GM19035 (cell line): Measurements from ENCODE around the gene PRDM15.

Experiments used
- ATAC-seq: cut with Tn5 transposase; IDR thresholded peaks from one replicate; pipeline ENCODE4 v1.9.1; 2021; ENCODE audit not compliant: unreplicated experiment

The PRDM15 gene

DNA sequence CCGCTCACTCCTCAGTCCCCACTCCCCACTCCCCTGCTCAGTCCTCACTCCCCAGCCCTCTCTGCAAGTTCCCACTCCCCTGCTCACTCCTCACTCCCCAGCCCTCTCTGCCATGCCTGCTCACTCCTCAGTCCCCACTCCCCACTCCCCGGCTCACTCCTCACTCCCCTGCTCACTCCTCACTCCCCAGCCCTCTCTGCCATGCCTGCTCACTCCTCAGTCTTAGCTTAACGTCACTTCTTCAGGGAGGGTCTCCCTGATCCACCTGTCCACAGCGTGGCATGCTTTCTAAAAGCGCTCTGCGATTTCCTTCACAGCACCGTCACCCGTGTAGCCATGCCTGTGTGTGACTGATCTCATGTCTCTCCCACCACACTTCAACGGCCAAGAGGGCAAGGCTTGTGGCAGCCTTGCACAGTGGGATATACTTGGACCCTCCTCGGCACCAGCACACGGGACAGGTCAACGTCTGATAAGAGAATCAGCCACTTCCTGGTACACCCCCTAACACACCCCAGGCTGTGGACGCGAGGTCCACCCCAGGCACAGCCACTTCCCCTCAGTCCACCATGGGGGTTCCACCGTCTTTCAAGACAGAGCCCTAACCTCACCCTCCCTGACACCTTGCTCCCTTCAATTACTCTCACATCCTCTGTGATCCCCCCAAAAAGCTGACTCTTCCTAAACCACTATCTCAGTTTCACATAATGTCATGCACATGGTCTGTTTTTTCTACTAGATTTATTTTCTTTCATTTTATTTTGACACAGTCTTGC is 14.0 kb downstream of the PRDM15 start:
- peak; percentile 42 for ATAC-seq

DNA sequence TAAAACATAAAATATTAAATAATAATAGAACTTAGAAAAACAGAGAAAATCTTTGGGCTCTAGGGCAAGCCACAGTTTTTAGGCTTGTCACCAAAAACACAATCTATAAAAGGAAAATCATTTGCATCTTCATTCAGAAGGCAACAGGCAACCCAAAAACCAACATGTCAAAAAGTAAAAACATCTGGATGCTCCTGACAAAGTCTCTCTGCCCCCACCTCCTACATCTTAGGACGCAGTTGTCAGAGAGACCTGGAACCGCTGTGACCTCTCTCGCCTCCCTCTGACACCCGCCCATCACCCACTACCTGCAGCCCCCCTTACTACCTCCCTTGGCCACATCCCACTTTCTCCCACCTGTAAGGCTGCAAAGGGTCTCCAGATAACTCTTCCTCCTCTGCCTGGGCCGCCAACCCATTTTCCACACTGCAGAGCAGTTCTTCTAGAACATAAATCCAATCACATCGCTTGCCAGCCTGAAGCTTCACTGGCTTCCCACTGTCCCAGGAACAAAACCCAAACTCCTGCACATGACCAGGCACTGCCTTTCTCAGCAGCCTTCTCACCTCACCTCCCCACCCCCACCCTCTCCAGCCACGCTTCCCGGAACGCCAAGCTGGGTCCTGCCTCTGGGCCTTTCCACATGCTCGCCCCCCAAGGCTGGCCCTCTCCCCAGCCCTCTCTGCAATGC is 14.7 kb downstream of the PRDM15 start:
- ATAC-seq: no peak

DNA sequence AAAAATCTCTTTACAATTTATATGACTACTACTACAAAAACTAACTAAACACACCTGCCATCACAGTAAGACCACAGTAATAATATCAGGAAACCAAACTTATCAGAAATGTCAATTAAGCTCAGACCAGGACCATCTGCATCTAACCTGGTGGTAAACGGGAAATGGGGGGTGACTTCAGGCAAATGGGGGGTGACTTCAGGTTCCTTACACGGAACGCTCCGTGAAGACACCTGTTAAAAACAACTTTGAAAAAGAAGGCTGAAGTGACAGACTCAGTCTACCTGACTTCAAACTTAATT is 15.8 kb downstream of the PRDM15 start:
- ATAC-seq: no peak

DNA sequence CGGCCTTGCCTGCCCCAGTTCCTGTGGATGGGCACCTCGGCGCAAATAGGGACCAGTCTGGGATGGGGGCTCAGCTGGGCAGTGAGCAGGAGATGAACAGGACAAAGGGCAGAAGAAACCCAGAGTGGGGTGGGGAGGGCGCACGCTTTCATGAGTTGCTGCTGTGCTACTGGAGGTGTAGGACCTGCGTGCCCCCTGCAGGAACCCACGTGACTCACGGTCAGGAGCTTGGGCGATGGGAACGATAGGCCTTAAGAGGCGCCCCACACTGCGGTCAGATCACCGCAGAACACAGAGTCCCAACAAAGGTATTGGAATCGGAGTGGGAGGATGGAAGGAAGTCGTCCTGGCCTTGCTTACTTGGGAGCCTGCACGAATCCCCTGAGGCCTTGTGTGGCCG is 17.2 kb downstream of the PRDM15 start:
- ATAC-seq: no peak

DNA sequence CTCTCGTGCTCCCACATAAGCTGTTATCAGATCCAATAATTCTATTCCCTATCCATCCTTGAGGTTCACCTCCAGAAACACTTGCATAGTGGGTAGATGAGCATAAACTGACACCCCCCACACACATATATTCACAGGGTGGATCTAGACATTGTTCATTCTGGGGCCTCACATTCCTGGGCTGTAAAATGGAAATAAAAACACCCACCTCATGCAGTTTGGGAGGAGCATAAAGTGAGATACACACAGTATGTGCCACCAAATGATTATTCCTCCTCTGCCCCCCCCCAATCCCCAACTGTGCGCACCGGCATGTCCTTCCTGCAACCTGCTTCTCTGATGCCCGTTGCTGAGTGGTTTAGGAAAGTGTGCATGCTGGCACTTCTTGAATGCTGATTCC is 17.9 kb downstream of the PRDM15 start:
- no peak for ATAC-seq

DNA sequence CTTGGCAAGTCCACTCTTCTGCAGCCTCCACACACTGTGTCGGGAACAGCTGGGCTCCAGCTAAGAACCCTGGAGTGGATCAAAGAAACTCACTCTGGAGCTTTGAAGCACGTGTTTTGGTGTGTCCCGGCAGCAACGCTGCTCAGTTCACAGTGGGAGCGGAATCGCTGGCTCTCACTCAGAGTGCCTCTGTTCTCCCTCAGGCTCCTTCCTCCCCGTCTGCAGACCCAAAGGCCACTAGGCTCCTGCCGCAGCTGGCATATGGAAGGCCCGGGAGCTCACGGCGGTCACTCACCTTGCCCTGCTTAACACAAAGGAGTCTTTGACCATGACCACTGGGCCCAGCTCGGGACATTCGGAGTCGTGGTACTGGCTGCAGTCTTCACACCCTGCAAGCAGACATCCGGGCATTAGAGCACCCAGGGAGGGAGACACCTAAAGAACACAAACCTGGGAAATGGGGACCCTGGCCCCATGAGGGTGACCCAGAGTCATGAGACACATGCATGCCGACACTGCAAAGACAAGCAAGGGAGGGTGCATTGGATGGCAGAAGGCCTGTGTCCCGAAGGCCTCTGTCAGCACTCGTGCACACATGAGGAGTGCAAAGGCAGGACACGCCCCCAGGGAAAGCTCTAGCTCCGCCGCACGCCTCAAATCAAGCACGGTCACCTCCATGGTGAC is 19.7 kb downstream of the PRDM15 start:
- ATAC-seq: no peak

DNA sequence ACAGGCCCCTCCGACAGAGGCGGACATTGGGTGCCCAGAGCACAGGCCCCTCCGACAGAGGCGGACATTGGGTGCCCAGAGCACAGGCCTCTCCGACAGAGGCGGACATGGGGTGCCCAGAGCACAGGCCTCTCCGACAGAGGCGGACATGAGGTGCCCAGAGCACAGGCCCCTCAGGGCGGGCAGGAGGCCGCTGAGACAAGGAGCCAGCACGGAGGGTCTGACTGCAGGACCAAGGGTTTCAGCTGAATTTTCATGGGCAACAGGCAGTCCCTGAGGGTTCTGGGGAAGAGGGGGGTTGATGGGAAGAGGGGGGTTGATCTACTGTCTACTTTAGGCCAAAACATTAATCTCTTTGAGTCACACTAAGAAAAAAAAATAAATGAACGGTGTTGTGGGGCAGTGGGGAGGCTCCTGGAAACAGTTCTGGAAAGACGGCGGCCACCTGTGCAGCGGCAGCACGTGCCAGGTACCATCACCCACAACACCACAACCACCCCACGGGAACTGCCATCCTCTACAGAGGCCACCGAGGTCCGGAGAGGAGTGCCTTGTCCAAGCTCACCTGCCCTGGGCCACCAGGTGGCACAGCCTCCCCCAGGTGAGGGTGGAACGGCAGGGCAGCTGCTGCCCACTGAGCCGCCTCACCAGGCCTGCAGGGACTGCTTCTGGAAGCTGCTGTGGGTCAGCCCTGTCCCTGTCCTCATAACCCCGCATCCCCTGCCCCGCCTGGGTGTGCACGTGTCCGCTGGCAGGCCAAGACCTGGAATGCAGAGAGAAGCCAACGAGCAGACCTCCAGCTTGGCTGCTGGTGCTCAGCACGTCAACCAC is 20.5 kb downstream of the PRDM15 start:
- ATAC-seq: no peak

DNA sequence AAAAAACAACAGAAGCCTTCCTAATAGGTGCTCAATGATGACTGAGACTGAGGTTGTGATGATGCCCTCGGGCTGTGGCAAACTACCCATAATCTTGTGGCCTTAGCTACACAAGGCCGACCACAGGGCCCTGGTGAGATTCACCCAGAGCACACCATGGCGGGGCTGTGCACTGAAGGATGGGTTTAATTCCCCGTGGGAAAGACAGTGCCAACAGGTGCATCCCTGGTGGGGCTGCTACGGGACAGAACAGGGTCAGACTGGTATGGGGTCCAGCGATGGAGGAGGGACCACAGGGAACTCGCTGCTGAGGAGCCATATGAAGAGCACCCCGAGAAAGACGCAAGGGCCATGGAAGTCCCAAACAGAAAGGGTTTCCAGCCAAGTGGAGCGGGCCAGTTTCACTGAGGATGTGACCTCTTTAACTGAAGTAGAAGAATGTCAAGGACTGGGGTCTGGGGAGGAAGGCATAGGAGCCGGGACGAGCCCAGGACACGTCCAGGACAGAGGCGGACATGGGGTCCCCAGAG is 21.3 kb downstream of the PRDM15 start:
- ATAC-seq: no peak

DNA sequence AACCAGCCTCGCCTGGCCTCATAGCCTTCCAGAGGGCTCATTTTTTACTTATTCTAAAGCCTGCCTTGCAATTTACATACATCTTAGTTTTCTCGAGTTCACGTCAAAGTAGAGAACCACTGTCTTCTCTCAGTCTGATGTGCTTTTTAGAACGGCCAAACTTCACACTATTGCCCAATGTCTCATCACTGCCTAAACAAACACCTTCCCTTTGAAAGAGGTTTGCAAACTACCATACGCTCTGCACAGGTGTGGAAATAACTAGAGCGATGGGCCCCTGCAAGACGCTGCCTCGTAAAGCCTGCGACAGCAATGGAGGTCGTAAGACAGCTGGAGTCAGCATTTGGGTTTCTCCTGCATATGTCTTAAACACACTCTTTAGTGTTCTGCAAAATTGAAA is 22.6 kb downstream of the PRDM15 start:
- no peak for ATAC-seq

DNA sequence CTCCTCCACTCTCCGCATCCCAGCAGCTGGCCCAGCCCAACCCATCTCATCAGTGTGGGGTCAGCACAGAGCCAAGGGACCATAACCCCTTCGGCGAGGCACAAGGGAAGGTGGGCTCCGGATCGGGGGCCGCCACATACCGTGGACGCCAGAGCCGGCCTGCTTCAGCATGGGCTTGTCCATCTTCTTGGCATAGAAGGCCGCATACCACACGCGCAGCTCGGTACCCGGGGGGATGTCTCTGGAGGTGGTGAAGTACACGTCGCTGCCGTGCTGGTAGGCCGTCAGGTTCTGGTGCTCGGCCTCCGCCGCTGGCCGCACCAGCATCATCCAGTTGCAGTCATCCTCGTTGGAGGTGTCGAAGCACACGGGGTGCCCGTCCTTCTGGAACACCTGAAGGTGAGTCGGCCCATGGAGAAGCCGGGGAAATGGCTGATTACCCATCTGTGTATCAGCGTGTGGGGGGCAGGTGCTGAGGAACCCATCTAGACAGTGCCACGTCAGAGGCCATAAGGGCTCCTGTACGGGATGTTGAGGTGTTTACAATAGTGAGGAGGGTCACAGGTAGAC is 24.6 kb downstream of the PRDM15 start:
- no peak for ATAC-seq

DNA sequence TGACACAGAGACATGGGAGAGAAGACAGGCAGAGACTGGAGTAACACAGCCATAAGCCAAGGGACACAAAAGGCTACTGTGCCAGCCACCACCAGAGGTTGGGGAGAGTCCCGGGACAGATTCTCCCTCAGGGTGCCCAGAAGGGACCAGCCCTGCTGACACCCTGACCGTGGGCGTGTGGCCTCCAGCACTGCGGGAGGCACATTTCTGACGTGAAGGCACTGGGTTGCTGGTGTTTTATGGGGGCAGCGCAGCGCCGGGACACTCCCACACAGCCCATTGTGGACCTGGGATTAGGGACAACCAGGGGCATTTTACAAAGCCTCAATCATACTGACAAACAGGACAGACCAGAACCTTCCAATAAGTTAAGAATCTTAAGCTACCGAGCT is 26.2 kb downstream of the PRDM15 start:
- ATAC-seq: no peak

DNA sequence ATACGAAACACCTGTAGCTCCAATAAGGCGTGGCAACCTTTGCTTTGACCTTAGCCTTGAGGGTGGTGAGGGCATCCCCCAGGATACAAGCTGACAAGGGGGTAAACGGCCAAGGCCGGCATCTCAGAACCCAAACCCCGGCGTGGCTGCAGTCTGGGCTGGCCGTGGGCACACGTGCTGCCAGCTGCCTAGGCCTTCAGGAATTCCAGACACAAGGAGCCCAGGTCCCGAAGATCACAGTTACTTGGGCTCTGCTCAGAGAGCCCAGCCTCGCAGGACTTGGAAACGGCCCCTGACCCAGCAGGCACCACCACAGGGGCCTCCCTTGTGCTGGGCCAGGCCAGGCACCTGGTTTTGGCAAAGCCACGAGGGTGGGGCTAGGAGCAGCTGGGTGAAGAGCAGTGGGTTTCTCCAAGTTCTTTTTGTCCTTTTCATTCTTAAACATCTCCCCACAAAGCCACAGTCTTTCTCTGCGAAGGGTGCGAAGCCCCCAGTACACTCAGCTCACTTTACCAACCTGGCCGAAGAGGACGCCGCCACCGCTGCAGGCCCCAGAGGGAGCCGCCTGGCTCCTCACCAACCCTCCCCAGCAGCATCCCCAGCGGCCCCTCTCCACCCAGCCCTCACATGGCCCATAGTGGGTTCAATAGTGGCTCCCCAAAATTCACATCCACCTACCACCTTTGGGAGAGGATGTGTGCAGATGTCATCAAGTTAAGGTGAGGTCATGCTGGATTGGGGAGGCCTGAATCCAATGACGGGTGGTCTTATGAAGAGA is 26.8 kb downstream of the PRDM15 start:
- ATAC-seq: no peak

DNA sequence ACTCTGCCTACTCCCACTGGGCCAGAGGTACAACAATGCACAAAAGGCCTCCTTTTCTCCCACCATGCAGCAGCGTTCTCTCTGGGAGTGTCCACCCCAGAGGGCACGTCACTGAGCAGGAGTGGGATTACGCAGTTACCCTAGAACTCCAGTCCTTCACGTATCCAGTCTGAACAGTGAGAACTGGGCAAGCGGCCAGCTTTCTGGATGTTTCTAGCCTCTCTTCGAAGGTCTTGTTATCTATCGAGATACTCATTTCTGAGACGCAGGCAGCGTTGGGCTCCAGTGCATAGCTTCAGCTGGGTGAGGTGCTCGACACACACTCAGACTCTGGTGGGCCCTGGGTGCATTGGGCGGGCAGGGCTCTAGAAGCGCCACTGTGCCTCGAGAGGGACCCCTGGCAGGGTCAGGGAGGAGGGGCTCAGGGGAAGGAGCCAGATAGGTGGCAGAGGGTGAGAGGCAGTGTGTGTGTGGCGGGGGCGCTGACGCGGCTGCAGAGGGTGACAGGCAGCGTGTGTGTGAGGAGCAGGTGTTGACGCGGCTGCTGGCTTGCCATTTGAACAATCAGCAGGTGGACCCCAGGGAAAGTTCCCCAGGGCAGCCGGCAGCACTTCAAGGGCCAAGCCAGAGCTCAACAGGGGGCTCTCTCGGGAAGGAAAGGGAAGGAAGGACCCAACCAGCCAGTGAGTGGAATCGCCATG is 27.9 kb downstream of the PRDM15 start:
- no peak for ATAC-seq

DNA sequence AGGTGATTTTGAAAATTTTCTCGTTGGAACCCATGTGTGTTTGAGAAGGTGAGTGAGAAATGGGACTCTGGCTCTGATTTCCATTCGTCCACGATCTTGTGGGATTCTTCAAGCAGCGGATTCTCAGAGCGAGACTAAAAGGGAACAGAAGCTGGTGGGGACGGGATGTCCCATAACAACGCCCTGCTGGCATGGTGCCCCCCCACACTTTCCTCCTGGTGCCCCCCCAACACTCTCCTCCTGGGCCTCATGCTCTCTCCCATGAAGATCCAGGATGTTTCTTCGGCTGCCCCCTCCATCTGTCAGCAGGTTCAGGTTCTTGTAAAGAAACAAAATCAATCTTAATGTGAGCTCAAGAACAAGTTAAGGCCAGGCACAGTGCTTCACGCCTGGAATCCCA is 29.1 kb downstream of the PRDM15 start:
- ATAC-seq: no peak

DNA sequence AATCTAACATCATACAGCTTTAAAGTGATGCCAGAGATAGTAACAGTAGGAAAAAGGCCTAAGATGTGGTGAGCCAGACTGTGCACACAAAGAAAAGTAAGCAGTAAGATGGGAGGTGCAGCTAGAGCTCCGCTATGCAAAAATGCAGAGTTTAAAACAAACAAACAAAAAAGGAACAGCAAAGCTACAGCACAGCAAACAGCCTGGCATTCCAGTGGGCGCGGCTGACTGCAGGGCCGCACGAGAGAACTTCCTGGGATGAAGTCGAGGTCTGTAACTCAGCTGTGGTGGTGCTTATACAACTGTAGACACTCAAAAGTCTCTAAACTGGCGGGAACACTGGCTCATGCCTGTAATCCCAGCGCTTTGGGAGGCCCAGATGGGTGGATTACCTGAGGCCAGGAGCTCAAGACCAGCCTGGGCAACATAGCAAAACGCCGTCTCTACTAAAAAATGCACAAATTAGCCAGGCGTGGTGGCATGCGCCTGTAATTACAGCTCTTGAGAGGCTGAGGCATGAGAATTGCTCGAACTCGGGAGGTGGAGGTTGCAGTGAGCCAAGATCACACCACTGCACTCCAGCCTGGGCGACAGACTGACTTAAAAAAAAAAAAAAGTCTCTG is 30.1 kb downstream of the PRDM15 start:
- no peak for ATAC-seq

DNA sequence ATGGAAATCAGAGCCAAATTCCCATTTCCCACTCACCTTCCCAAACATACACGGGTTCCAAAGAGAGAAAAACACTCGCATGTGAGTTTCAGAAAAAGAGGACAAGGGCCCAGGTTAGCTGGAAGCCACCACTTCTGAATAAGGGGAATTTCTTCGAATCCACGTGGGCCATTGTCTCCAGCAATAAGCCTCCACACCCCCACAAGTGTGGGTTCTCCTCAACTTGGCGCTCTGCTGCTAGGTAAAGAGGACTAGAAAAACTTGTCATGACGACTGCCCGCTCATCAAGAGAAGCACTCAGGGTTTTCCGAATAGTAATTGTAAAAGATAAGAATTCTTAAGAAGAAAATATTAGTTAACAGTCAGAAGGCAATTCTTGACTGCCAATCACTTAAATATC is 30.6 kb downstream of the PRDM15 start:
- no peak for ATAC-seq

DNA sequence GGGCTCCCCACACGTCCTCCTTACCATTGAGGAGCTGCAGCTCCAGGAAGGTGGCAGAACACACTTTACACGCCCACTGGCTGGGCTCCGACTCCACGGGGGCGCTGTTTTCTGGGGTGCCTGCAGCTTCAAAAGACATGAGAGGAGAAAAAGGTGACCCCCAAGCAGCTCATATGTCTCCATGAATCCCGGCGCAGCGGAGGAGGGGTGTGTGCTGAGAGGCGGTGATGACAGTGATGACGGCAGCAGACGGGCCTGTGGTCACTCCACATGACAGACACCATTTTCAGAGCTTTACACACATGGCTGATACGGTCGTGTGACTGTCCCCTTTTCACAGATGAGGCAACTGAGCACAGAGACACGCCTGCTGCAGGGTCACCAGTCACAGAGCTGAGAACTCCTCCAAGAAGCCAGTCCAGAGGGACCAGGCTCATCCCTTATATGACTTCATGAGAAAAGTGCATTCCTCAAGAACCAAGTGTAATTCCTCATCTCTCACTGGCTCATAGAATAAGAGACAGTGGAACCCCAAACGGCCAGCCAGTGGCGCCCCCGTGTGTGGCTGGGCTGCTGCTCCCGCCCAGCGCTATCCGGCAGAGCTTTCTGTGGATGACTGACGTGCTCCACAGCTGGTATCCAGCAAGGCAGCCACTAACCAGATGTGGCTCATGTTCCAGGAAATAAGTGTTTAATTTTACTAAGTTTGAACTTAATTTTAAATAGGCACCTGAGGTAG is 31.9 kb downstream of the PRDM15 start:
- no peak for ATAC-seq

DNA sequence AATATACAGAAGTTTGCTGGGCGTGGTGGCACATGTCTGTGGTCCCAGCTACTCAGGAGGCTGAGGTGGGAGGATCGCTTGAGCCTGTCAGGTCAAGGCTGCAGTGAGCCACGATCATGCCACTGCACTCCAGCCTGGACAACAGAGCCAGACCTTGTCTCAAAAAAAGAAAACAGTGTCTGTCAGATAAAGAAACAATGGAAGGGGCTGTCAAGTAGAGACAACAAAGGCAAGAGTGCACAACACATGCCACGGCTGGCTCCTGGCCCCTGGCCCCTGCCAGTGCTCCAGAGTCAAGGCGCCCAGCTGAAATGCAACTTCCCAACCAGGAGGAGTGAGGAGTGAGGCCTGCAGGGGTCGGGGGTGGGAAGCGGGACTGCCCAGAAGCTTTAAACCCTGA is 32.6 kb downstream of the PRDM15 start:
- no peak for ATAC-seq

DNA sequence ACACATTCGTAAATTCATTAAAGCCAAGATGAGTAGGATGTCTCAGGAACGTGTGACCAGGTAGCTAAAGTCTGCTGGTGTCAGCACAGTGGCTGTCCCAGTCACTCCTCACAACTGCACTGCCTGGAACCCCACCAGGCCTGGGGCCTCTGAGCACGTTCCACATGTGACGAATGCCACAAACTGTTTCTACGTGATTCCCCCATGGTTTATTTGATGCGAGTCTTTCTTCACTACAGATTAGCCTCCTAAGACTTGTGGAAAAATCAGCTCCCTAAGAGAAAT is 33.2 kb downstream of the PRDM15 start:
- ATAC-seq: no peak
